ENCODE results near the gene ARFGEF2.

The ARFGEF2 gene

DNA sequence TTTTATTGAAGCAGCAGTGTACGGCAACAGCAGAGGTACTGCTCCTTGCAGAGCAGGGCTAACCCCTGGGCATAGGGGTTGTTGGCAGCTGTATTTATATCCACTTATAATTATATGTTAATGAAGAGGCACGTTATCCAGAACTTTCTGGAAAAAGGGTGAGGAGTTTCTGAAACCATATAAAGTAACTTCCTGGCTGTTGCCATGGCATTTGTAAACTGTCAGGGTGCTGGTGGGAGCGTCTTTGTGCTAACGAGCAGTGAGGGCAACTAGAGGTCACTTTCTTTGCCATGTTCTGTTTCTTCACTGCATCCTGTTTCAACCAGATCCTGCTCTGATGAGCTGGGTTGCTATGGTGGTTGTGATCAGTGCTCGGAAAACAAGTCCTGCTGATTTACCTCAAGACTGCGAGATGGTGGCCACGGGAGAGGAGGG is 11.1 kb upstream of the ARFGEF2 start:
- Histone ChIP-seq H3K18ac (ENCODE audit: low read depth in 1 of 2, low read length in 2 of 2) (peak overlapping the region in 1 of 2 experiments; percentile 28), H3K27me3 (ENCODE audit: control insufficient read depth in 1 of 2, insufficient read depth in 1 of 2, low read length in 2 of 2) (peaks cover 0 to 64% of the 10 kb centered on the region in 2 experiments), H3K4me1 (ENCODE audit: control insufficient read depth, insufficient read depth, low read depth, low read length) (no peaks in the 10 kb centered on the region), H3K36me3 (ENCODE audit: control insufficient read depth in 1 of 2, insufficient read depth in 2 of 2, low read depth in 1 of 2, low read length in 2 of 2) (no peaks in the 10 kb centered on the region), H3K4ac (ENCODE audit: low read depth in 1 of 2, low read length in 2 of 2) (no peak overlapping the region), H3K23ac (ENCODE audit: low read length in 2 of 2) (no peak overlapping the region), H2BK12ac (ENCODE audit: low read length in 2 of 2) (no peak overlapping the region), H3K4me3 (ENCODE audit: insufficient read depth in 1 of 2, low read depth in 1 of 2, low read length in 2 of 2) (no peak overlapping the region), H2BK120ac (ENCODE audit: low read depth, low read length) (no peak overlapping the region), H3K9ac (ENCODE audit: low read length) (no peak overlapping the region), H3K4me2 (ENCODE audit: low read length, poor library complexity, severe bottlenecking) (no peak overlapping the region), H2AK5ac (ENCODE audit: low read length, severe bottlenecking) (no peak overlapping the region), H3K9me3 (ENCODE audit: control insufficient read depth, low read length) (peaks cover 15% of the 10 kb centered on the region), H3K14ac (ENCODE audit: low read length in 2 of 2) (no peak overlapping the region), H2BK5ac (ENCODE audit: low read depth, low read length, poor library complexity, severe bottlenecking) (no peak overlapping the region), H3K27ac (ENCODE audit: low read length, poor library complexity, severe bottlenecking) (no peak overlapping the region), H4K8ac (ENCODE audit: low read length) (no peak overlapping the region), H4K91ac (ENCODE audit: low read length) (no peak overlapping the region), H2AFZ (ENCODE audit: low read depth, low read length) (no peak overlapping the region), H2BK15ac (ENCODE audit: low read depth, poor library complexity, severe bottlenecking) (no peak overlapping the region), H3K79me1 (replicated peaks; ENCODE audit: low read length, poor library complexity, severe bottlenecking) (no peaks in the 10 kb centered on the region)
- peak; percentile 83 for DNase-seq
- WGBS: 52% methylated on average over 6 of the region's 7 CpGs

DNA sequence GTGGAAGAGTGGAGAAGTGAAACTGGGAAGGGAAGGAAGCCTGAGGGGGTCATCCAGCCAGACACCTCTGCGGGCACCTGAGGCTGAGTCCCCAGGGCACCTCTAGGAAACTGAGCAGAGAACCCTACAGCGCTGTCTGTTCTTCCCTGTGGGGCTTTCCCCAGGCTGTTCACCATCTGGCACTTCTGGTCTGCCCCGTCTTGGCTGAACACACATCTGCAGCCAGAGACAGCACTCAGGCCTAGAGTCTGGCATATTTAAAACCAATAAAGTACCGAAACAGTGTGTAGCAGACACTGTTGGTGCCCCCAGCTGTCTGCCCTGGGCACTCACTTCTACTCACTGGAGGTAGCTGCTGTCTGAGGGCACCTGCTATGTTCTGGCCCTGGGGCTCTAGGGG is 9.4 kb upstream of the ARFGEF2 start:
- WGBS: 92% methylated on average over 4 of the region's 4 CpGs
- no peaks in the 10 kb centered on the region for H3K79me1 ChIP-seq (replicated peaks; ENCODE audit: low read length, poor library complexity, severe bottlenecking)
- H2BK12ac ChIP-seq (ENCODE audit: low read length in 2 of 2): no peak overlapping the region
- no peak overlapping the region for H3K4me3 ChIP-seq (ENCODE audit: insufficient read depth in 1 of 2, low read depth in 1 of 2, low read length in 2 of 2)
- H3K9me3 ChIP-seq (ENCODE audit: control insufficient read depth, low read length): peaks cover 15% of the 10 kb centered on the region
- peak overlapping the region in 1 of 2 experiments; percentile 59 for H3K14ac ChIP-seq (ENCODE audit: low read length in 2 of 2)
- peaks cover 0 to 60% of the 10 kb centered on the region in 2 experiments for H3K27me3 ChIP-seq (ENCODE audit: control insufficient read depth in 1 of 2, insufficient read depth in 1 of 2, low read length in 2 of 2)
- peak overlapping the region in 1 of 2 experiments; percentile 9 for H3K23ac ChIP-seq (ENCODE audit: low read length in 2 of 2)
- H3K4ac ChIP-seq (ENCODE audit: low read depth in 1 of 2, low read length in 2 of 2): no peak overlapping the region
- no peak for DNase-seq
- H3K9ac ChIP-seq (ENCODE audit: low read length): no peak overlapping the region
- no peak overlapping the region for H2AK5ac ChIP-seq (ENCODE audit: low read length, severe bottlenecking)
- no peak overlapping the region for H4K91ac ChIP-seq (ENCODE audit: low read length)
- H2BK5ac ChIP-seq (ENCODE audit: low read depth, low read length, poor library complexity, severe bottlenecking): no peak overlapping the region
- H3K4me2 ChIP-seq (ENCODE audit: low read length, poor library complexity, severe bottlenecking): no peak overlapping the region
- H4K8ac ChIP-seq (ENCODE audit: low read length): no peak overlapping the region
- H2AFZ ChIP-seq (ENCODE audit: low read depth, low read length): no peak overlapping the region
- no peak overlapping the region for H2BK15ac ChIP-seq (ENCODE audit: low read depth, poor library complexity, severe bottlenecking)
- H3K27ac ChIP-seq (ENCODE audit: low read length, poor library complexity, severe bottlenecking): no peak overlapping the region
- H3K4me1 ChIP-seq (ENCODE audit: control insufficient read depth, insufficient read depth, low read depth, low read length): no peaks in the 10 kb centered on the region
- no peak overlapping the region for H2BK120ac ChIP-seq (ENCODE audit: low read depth, low read length)
- H3K18ac ChIP-seq (ENCODE audit: low read depth in 1 of 2, low read length in 2 of 2): no peak overlapping the region
- H3K36me3 ChIP-seq (ENCODE audit: control insufficient read depth in 1 of 2, insufficient read depth in 2 of 2, low read depth in 1 of 2, low read length in 2 of 2): no peaks in the 10 kb centered on the region

GRCh38 chr20:48916699-48917098 is 4.8 kb upstream of the ARFGEF2 start:
- Histone ChIP-seq H3K79me1 (replicated peaks; ENCODE audit: low read length, poor library complexity, severe bottlenecking) (peaks cover under 1% of the 10 kb centered on the region), H4K91ac (ENCODE audit: low read length) (no peak overlapping the region), H2AK5ac (ENCODE audit: low read length, severe bottlenecking) (no peak overlapping the region), H3K14ac (ENCODE audit: low read length in 2 of 2) (no peak overlapping the region), H3K4me1 (ENCODE audit: control insufficient read depth, insufficient read depth, low read depth, low read length) (peaks cover 2% of the 10 kb centered on the region), H2BK5ac (ENCODE audit: low read depth, low read length, poor library complexity, severe bottlenecking) (no peak overlapping the region), H2BK12ac (ENCODE audit: low read length in 2 of 2) (no peak overlapping the region), H3K4me3 (ENCODE audit: insufficient read depth in 1 of 2, low read depth in 1 of 2, low read length in 2 of 2) (no peak overlapping the region), H3K36me3 (ENCODE audit: control insufficient read depth in 1 of 2, insufficient read depth in 2 of 2, low read depth in 1 of 2, low read length in 2 of 2) (no peaks in the 10 kb centered on the region), H3K9ac (ENCODE audit: low read length) (no peak overlapping the region), H3K9me3 (ENCODE audit: control insufficient read depth, low read length) (no peaks in the 10 kb centered on the region), H4K8ac (ENCODE audit: low read length) (no peak overlapping the region), H3K27me3 (ENCODE audit: control insufficient read depth in 1 of 2, insufficient read depth in 1 of 2, low read length in 2 of 2) (peaks cover 0 to 28% of the 10 kb centered on the region in 2 experiments), H3K4ac (ENCODE audit: low read depth in 1 of 2, low read length in 2 of 2) (no peak overlapping the region), H2AFZ (ENCODE audit: low read depth, low read length) (no peak overlapping the region), H3K4me2 (ENCODE audit: low read length, poor library complexity, severe bottlenecking) (no peak overlapping the region), H2BK15ac (ENCODE audit: low read depth, poor library complexity, severe bottlenecking) (no peak overlapping the region), H2BK120ac (ENCODE audit: low read depth, low read length) (no peak overlapping the region), H3K18ac (ENCODE audit: low read depth in 1 of 2, low read length in 2 of 2) (no peak overlapping the region), H3K23ac (ENCODE audit: low read length in 2 of 2) (no peak overlapping the region), H3K27ac (ENCODE audit: low read length, poor library complexity, severe bottlenecking) (no peak overlapping the region)
- DNase-seq: no peak
- 92% methylated on average over 1 of the region's 1 CpG for WGBS

DNA sequence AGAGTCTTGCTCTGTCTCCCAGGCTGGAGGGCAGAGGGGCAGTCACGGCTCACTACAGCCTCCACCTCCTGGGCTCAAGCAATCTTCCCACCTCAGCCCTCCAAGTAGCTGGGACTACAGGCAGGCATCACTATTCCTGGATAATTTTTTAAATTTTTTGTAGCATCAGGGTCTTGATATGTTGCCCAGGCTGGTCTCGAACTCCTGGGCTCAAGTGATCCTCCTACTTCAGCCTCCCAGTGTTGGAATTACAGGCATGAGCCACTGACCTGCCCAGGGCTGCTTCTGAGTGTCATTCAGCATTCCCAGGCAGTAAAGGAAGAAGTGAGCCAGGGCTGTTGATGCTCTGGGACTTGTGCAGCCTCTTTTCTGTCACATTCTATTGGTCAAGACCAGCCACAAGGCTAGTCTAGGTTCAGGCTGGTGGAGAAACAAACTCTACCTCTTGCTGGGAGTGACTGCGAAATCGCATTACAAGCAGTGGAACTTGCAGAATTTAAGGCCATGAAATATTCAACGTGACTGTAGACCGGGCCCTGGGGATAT is 2.1 kb upstream of the ARFGEF2 start:
- Histone ChIP-seq H3K4me3 (ENCODE audit: insufficient read depth in 1 of 2, low read depth in 1 of 2, low read length in 2 of 2) (no peak overlapping the region), H3K23ac (ENCODE audit: low read length in 2 of 2) (no peak overlapping the region), H4K8ac (ENCODE audit: low read length) (no peak overlapping the region), H3K4me1 (ENCODE audit: control insufficient read depth, insufficient read depth, low read depth, low read length) (peaks cover 2% of the 10 kb centered on the region), H3K9ac (ENCODE audit: low read length) (no peak overlapping the region), H3K27ac (ENCODE audit: low read length, poor library complexity, severe bottlenecking) (no peak overlapping the region), H2BK15ac (ENCODE audit: low read depth, poor library complexity, severe bottlenecking) (no peak overlapping the region), H3K18ac (ENCODE audit: low read depth in 1 of 2, low read length in 2 of 2) (no peak overlapping the region), H2AFZ (ENCODE audit: low read depth, low read length) (no peak overlapping the region), H3K79me1 (replicated peaks; ENCODE audit: low read length, poor library complexity, severe bottlenecking) (peaks cover 2% of the 10 kb centered on the region), H2AK5ac (ENCODE audit: low read length, severe bottlenecking) (no peak overlapping the region), H2BK120ac (ENCODE audit: low read depth, low read length) (no peak overlapping the region), H4K91ac (ENCODE audit: low read length) (no peak overlapping the region), H2BK12ac (ENCODE audit: low read length in 2 of 2) (no peak overlapping the region), H3K14ac (ENCODE audit: low read length in 2 of 2) (no peak overlapping the region), H3K9me3 (ENCODE audit: control insufficient read depth, low read length) (no peaks in the 10 kb centered on the region), H3K4ac (ENCODE audit: low read depth in 1 of 2, low read length in 2 of 2) (no peak overlapping the region), H3K4me2 (ENCODE audit: low read length, poor library complexity, severe bottlenecking) (no peak overlapping the region), H3K36me3 (ENCODE audit: control insufficient read depth in 1 of 2, insufficient read depth in 2 of 2, low read depth in 1 of 2, low read length in 2 of 2) (no peaks in the 10 kb centered on the region), H3K27me3 (ENCODE audit: control insufficient read depth in 1 of 2, insufficient read depth in 1 of 2, low read length in 2 of 2) (peaks cover 0 to 7% of the 10 kb centered on the region in 2 experiments), H2BK5ac (ENCODE audit: low read depth, low read length, poor library complexity, severe bottlenecking) (no peak overlapping the region)
- DNase-seq: peak; percentile 33
- WGBS: 54% methylated on average over 5 of the region's 6 CpGs
